NB4 (cell line): ENCODE measurements around the gene CDC20.

Experiments
- DNase-seq: peaks from one replicate; pipeline ENCODE4 v3.0.0; 2010; ENCODE audit warnings: low read depth
- H3K4me3 ChIP-seq: one replicate; pipeline ENCODE4 v1.5.1; 2011; ENCODE audit warnings: mild to moderate bottlenecking, low read depth, low read length, moderate library complexity
- MYC ChIP-seq: IDR thresholded peaks from 2 replicates; pipeline ENCODE4 v1.6.1; 2011; ENCODE audit warnings: low read depth, low read length
- POLR2A ChIP-seq: IDR thresholded peaks from 2 replicates; pipeline ENCODE4 v1.6.1; 2011; ENCODE audit warnings: mild to moderate bottlenecking; ENCODE audit not compliant: insufficient read length; ENCODE audit errors: extremely low read depth
- TF ChIP-seq, protein P1 (sequence below): IDR thresholded peaks from 2 replicates; pipeline ENCODE4 v1.6.1; 2011; ENCODE audit warnings: low read depth, low read length
- TF ChIP-seq, protein P2 (sequence below): IDR thresholded peaks from one replicate; pipeline ENCODE4 v1.5.1; 2012; ENCODE audit warnings: low read depth, low read length

The CDC20 gene

DNA sequence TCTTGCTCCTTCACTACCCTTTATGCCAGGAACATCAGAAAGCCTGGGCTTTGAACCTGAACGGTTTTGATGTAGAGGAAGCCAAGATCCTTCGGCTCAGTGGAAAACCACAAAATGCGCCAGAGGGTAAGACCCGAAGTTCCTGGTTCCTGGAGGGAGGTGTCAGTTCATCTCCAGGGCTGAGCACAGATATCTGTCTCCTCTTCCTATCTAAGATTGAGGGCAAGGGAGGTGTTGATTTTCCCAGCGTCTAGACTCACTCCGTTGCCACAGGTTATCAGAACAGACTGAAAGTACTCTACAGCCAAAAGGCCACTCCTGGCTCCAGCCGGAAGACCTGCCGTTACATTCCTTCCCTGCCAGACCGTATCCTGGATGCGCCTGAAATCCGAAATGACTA is 915 bp downstream of the CDC20 start:
- TF ChIP-seq POLR2A: no peak
- TF ChIP-seq, protein P1, sequence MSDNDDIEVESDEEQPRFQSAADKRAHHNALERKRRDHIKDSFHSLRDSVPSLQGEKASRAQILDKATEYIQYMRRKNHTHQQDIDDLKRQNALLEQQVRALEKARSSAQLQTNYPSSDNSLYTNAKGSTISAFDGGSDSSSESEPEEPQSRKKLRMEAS: no peak
- no peak for TF ChIP-seq MYC
- peak overlapping the region; percentile 77 for H3K4me3 ChIP-seq
- peak; percentile 25 for DNase-seq

- TF ChIP-seq, protein P1: no peak
- TF ChIP-seq MYC (no peak), POLR2A (no peak)
- TF ChIP-seq, protein P2, sequence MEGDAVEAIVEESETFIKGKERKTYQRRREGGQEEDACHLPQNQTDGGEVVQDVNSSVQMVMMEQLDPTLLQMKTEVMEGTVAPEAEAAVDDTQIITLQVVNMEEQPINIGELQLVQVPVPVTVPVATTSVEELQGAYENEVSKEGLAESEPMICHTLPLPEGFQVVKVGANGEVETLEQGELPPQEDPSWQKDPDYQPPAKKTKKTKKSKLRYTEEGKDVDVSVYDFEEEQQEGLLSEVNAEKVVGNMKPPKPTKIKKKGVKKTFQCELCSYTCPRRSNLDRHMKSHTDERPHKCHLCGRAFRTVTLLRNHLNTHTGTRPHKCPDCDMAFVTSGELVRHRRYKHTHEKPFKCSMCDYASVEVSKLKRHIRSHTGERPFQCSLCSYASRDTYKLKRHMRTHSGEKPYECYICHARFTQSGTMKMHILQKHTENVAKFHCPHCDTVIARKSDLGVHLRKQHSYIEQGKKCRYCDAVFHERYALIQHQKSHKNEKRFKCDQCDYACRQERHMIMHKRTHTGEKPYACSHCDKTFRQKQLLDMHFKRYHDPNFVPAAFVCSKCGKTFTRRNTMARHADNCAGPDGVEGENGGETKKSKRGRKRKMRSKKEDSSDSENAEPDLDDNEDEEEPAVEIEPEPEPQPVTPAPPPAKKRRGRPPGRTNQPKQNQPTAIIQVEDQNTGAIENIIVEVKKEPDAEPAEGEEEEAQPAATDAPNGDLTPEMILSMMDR: no peak
- peak overlapping the region; percentile 77 for H3K4me3 ChIP-seq
- DNase-seq: no peak
Measured at GRCh38 chr1:43360616-43361015, 1.8 kb downstream of the CDC20 start.

GRCh38 chr1:43363283-43363934 is 4.6 kb downstream of the CDC20 start:
- H3K4me3 ChIP-seq: no peak overlapping the region
- TF ChIP-seq, protein P2: no peak
- TF ChIP-seq POLR2A (no peak), MYC (no peak)
- TF ChIP-seq, protein P1: no peak
- DNase-seq: peak; percentile 64

DNA sequence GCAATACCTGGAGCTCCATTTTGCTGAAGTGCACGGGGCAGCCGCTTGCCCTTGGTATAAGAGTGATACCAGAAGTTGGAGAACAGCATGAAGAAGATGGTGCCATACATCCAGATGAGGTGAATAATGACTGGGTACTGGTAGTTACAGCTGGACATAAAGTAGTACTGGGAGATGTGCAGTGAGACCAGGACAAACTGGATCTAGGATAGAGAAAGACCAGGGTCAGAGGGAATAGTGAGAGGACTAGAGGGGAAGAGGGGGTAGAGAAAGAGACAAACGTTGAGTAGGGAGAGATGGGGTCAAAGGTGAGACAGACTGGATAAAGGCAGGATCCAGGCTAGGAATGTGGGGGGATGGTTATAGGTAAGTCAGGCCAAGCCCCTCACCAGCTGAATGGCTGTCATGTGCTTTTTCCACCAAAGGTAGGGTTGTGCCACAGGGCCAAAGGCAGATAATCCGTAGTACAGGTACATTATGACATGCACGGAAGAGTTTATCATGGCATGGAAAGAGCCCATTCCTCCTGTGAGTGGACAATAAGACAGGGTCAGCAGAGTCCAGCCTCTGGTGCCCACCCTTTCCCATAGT is 5.2 kb downstream of the CDC20 start:
- no peak for DNase-seq
- TF ChIP-seq, protein P2: no peak
- TF ChIP-seq, protein P1: no peak
- TF ChIP-seq POLR2A: no peak
- no peak for TF ChIP-seq MYC
- H3K4me3 ChIP-seq: no peak overlapping the region

- no peak for DNase-seq
- no peak overlapping the region for H3K4me3 ChIP-seq
Measured at GRCh38 chr1:43365678-43366077, 6.9 kb downstream of the CDC20 start.

DNA sequence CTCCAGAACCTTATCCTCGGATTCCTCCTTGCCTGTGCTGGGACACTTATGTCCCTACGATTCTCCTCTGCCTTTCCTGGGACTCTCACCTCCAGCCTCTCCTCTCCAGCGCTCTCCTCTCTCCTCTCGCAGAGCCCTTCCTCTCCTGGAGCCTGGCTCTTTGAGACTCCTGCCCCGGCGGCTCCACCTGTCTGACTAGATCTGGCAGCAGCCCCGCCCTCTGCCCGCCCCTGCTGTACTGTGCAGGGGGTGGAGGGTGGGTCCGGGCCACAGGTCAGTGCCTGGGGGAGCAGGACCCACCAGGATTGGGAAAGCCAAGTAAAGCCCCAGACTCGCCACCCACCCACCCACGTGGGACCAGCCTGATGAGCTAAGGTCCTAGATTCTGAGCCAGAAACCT is 7.4 kb downstream of the CDC20 start:
- peak overlapping the region; percentile 83 for H3K4me3 ChIP-seq
- no peak for DNase-seq
- no peak for TF ChIP-seq POLR2A
- no peak for TF ChIP-seq MYC
- TF ChIP-seq, protein P2: no peak
- TF ChIP-seq, protein P1: no peak

More at GRCh38 chr1:43365678-43366077, 6.9 kb downstream of the CDC20 start:
- TF ChIP-seq MYC (no peak), POLR2A (no peak)
- TF ChIP-seq, protein P1: no peak
- TF ChIP-seq, protein P2: no peak
